Measurements from ENCODE around the gene DCDC2C.

GRCh38 chr2:3657881-3658280 lies 45.5 kb upstream of the DCDC2C start, which contains the start of gene ALLC:
- TF ChIP-seq, protein P1, sequence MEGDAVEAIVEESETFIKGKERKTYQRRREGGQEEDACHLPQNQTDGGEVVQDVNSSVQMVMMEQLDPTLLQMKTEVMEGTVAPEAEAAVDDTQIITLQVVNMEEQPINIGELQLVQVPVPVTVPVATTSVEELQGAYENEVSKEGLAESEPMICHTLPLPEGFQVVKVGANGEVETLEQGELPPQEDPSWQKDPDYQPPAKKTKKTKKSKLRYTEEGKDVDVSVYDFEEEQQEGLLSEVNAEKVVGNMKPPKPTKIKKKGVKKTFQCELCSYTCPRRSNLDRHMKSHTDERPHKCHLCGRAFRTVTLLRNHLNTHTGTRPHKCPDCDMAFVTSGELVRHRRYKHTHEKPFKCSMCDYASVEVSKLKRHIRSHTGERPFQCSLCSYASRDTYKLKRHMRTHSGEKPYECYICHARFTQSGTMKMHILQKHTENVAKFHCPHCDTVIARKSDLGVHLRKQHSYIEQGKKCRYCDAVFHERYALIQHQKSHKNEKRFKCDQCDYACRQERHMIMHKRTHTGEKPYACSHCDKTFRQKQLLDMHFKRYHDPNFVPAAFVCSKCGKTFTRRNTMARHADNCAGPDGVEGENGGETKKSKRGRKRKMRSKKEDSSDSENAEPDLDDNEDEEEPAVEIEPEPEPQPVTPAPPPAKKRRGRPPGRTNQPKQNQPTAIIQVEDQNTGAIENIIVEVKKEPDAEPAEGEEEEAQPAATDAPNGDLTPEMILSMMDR (IDR thresholded peaks at IDR 0.05), result no peak
- no peak for TF ChIP-seq POLR2A (IDR thresholded peaks at IDR 0.05)

All from uterus (tissue), 2 donors.